Renal pelvis (tissue), 4 donors: ENCODE data around the gene PLSCR2. TPM values are rescaled to one million over a fixed set of nuclear protein-coding genes. Genes with fewer than 3 reads are reported as not detected.
"Not testable (repeated sequence)": the region's sequence is repeated elsewhere in the genome, so short reads cannot be mapped to it uniquely, and the experiment has no call there.

Experiments used
- DNase-seq: peaks from one replicate; pipeline ENCODE4 v3.0.0-alpha.2; 2013
- polyA plus RNA-seq, 3 donors: library from polyadenylated mRNA; unstranded; fragments of 120-200 nt; gene quantifications; one replicate each; pipeline ENCODE4 v1.2.1, GENCODE V29; 2013; ENCODE audit not compliant: insufficient read length in 3 of 3

PLSCR2 gene
- polyA plus RNA-seq, 3 donors: 0.84 to 1.4 (median 1.2) TPM

DNA sequence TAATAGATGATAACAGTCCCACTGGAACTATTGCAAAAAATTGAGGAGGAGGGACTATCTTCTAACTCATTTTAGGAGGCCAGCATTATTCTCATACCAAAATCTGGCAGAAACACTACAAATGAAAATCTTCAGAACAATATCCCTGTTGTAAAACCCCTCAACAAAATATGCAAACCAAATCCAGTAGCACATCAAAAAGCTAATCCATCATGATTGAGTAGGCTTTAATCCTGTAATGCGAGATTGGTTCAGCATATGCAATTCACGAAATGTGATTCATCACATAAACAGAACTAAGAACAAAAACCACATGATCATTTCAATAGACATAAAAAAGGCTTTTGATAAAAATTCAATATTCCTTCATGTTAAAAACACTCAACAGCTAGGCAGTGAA lies 23.9 kb upstream of the PLSCR2 start:
- no peak for DNase-seq

GRCh38 chr3:146491303-146491702 lies 21.9 kb upstream of the PLSCR2 start:
- DNase-seq: no peak

DNA sequence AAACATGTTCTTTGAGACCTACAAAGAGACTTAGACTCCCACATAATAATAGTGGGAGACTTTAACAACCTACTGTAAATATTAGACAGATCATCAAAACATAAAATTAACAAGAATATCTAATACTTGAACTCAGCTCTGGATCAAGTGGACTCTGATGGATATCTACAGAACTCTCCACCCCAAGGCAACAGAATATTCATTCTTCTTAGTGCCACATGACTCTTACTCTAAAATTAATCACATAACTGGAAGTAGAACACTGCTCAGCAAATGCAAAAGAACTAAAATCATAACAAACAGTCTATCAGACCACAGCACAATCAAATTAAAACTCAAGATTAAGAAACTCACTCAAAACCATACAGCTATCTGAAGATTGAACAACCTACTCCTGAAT lies 15.9 kb upstream of the PLSCR2 start:
- no peak for DNase-seq

DNA sequence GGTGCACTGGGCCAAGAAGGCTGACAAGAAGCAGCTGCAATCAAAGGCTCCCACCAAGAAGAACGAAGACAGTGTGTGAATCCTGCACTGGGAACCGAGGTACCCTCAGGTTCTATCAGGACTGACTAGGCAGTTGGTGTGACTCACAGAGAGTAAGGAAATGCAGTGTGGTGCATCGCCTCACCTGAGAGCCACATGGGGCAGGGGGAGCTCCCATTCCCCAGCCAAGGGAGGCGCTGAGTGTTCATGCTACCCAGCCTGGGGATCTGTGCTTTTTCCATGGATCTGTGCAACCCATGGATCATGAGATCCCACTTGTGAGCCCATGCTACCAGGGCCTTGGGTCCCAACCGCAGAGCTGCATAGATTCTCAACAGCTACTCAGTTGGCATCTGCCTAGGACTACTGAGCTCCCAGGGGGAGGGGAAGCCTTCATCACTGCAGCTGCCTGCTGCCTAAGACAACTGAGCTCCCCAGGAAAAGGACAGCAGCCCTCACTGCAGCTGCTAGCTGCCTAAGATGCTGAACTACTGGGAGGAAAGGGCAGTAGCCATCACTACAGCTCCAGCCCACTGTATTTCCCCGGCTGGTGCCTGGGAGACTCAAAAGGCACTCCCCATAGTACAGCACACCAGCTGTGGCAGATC lies 6.9 kb upstream of the PLSCR2 start:
- peak; percentile 19 for DNase-seq

DNA sequence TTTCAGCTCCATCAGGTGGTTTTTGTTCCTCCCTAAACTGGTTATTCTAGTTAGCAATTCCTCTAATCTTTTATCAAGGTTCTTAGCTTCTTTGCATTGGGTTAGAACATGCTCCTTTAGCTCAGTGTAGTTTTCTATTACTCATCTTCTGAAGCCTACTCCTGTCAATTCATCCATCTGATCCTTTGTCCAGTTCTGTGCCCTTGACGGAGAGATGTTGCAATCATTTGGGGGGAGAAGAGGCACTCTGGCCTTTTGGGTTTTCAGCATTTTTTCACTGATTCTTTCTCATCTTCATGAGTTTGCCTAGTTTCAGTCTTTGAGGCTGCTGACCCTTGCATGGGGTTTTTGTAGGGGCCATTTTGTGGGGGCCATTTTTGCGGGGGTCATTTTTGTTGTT lies 5.6 kb upstream of the PLSCR2 start:
- DNase-seq: not testable (repeated sequence)

GRCh38 chr3:146473726-146474125 lies 4.4 kb upstream of the PLSCR2 start:
- DNase-seq: no peak

GRCh38 chr3:146472611-146473010 lies 3.2 kb upstream of the PLSCR2 start:
- DNase-seq: no peak

- no peak for DNase-seq
These were observed 1.7 kb upstream of the PLSCR2 start for GRCh38 chr3:146471012-146471411.

GRCh38 chr3:146470425-146470990 lies 1.1 kb upstream of the PLSCR2 start:
- DNase-seq: no peak

DNA sequence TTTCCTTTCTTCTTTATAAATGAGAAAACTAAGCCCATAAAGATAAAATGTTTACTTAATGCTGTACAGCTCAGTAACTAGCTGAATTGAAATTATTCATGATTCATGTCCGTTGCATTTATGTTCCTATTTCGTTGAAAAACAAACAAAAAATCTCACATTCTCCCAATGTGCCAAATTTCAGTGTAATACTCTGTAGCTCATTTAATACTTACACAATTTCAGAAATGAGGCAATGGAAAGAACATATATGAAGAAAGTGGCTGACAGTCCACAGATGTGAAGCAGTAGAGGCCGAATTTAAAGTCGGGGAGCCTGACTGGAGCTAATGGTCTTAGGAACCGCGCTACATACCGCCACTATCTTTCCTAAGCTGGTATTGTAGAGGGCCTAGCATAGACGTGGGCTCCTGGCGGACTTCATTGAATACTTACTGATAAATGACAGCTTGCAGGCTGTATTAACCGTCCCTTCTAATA lies 651 bp downstream of the PLSCR2 start:
- DNase-seq: no peak

GRCh38 chr3:146468234-146468633 lies 1.1 kb downstream of the PLSCR2 start:
- DNase-seq: no peak

GRCh38 chr3:146466604-146467003 lies 2.8 kb downstream of the PLSCR2 start:
- no peak for DNase-seq

- no peak for DNase-seq
These were observed 3.5 kb downstream of the PLSCR2 start for GRCh38 chr3:146465693-146466465.

DNA sequence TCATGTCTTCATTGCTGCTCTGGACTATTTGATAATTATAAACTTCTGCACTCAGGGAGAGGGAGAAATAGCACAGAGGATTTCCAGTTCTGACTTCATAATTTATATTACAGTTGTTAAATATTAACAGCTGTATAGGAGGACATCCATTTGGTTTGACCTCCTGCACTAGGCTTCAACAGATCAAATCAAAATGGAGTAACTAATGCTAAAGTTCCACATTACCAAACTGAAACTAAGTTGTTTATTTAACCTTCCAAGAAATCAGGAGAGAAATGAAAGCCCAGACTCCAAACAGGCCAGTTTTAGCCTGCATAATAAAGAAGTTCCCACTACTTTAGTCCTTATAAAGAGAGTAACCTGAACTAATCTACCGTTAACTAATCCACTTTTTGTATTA lies 4.6 kb downstream of the PLSCR2 start:
- no peak for DNase-seq

GRCh38 chr3:146464005-146464595 lies 5.3 kb downstream of the PLSCR2 start:
- DNase-seq: no peak

DNA sequence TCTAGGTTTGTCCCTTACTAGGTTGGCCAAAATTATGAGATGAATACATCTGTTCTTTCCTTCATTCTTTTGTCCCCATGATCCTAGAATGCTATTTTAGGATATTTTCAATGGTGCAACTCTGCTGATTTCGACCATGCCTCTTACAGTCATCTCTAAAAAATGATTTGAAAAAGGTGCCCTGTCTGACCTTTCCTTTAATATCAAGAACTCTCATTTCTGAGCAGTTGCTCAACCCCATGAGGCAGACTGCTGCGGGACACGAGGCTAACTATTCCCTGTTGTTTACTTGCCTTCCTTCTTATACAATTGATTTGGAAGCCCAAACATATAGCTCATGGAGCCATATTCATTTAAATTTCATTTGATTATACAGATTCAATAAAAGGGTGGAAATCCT lies 14.6 kb downstream of the PLSCR2 start:
- DNase-seq: no peak

DNA sequence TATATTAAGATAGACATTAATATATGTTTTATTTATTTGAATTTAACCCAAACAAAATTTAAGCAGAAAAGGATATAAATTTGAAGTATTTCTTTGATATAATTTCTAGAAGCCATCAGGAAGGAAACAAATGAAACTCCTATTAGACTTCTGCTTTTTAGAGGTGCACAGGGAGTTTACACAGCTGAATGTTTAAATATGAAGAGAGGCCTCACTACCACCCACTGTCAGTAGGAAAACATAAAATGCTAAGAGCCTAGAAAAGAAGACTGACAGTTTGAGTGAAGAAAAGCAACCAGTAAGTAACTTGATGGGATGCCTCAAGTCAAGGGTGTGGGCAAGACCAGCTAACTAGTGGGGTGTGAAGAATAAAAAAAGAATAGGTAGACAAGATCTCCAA lies 19.7 kb downstream of the PLSCR2 start:
- DNase-seq: no peak

DNA sequence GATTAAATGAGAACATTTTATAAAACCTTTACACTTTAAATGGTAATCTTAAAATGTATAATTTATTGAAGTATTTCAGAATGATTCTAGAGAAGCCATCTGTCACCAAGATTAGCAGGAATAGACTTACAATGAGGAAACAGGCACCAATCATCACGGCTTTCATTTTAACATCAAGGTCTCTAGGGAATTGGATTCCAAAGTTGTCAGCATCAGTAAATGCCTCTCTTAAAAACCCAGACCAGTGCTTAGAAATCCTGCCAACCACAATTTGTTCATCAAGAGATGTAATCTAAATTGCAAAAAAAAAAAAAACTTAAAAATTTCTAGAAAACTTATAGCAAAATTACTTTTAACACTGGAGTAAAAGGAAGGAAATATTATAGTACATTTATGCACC lies 20.3 kb downstream of the PLSCR2 start:
- DNase-seq: no peak

- DNase-seq: no peak
These were observed 23.3 kb downstream of the PLSCR2 start for GRCh38 chr3:146446026-146446425.

DNA sequence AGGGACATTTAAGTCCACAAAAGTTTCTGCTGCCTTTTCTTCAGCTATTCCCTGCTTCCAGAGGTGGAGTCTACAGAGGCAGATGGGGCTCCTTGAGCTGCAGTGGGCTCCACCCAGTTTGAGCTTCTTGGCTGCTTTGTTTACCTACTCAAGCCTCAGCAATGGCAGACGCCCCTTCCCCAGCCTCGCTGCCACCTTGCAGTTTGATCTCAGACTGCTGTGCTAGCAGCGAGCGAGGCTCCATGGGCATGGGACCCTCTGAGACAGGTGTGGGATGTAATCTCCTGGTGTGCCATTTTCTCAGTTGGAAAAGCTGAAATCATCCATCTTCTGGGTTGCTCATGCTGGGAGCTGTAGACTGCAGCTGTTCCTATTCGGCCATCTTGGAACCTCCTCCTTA lies 29.1 kb downstream of the PLSCR2 start:
- DNase-seq: not testable (repeated sequence)

DNA sequence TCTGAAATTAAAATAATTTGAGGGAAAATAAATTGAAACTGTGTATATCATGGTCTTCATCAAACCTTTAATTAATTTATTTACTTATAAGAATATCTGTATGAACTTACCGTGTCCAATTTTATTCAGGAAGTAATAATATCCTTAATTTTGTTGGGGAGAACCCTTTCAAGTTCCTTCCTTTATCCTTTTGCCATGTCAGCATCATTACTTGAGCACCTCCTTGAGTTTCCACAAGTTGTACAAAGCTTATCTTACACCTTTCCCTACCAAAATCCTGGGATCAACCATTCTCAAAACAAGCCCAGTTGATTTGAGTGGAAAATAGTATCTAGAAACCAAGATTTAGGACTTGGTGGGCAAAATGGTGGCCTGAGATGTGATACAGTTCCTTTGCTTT lies 37.3 kb downstream of the PLSCR2 start:
- no peak for DNase-seq

GRCh38 chr3:146431240-146431639 lies 38.1 kb downstream of the PLSCR2 start:
- DNase-seq: no peak

- DNase-seq: no peak
These were observed 44.0 kb downstream of the PLSCR2 start for GRCh38 chr3:146425341-146425740.
